Activated naive CD4-positive, alpha-beta T cell treated with anti-CD3 and anti-CD28 coated beads, Interleukin-2, amount 10 ng/mL, durations not matched to agents 7 days and 5 days (primary cell): Measurements from ENCODE around the gene QRICH1.
"Not testable (repeated sequence)": the region's sequence is repeated elsewhere in the genome, so short reads cannot be mapped to it uniquely, and the experiment has no call there.

Source experiments
- CTCF ChIA-PET: fragments of 350-600 bp; sonication (Branson Sonifier 250); formaldehyde crosslinking; loops from one replicate; lab custom pipeline; 2021; ENCODE audit warnings: antibody characterized with exemption; lab: Charles Lee
- DNase-seq: peaks from one replicate; pipeline ENCODE4 v3.0.0-alpha.2; 2020
- H3K27ac Mint-ChIP-seq: one replicate; pipeline ENCODE4 v1.8.0; 2021; ENCODE audit warnings: mild to moderate bottlenecking, moderate library complexity, mixed read lengths
- H3K27me3 Mint-ChIP-seq: one replicate; pipeline ENCODE4 v1.8.0; 2021; ENCODE audit warnings: mild to moderate bottlenecking, mixed read lengths
- H3K36me3 Mint-ChIP-seq: one replicate; pipeline ENCODE4 v1.8.0; 2021; ENCODE audit warnings: mixed read lengths
- H3K4me1 Mint-ChIP-seq: one replicate; pipeline ENCODE4 v1.8.0; 2021; ENCODE audit warnings: mixed read lengths
- H3K4me3 Mint-ChIP-seq: one replicate; pipeline ENCODE4 v1.8.0; 2021; ENCODE audit warnings: mild to moderate bottlenecking, moderate library complexity, mixed read lengths
- H3K9me3 Mint-ChIP-seq: one replicate; pipeline ENCODE4 v1.8.0; 2021; ENCODE audit warnings: mixed read lengths

The QRICH1 gene

GRCh38 chr3:49013738-49014660 lies 79.9 kb downstream of the QRICH1 start:
- Mint-ChIP-seq H3K4me1 (peaks cover 30% of the 10 kb centered on the region), H3K27me3 (no peaks in the 10 kb centered on the region), H3K36me3 (peaks cover 27% of the 10 kb centered on the region), H3K9me3 (no peaks in the 10 kb centered on the region), H3K27ac (no peak overlapping the region), H3K4me3 (no peak overlapping the region)
- peak; percentile 70 for DNase-seq
- CTCF ChIA-PET, result interaction anchor here (0.6 to 9.0 kb wide), 6 partner anchors 7 to 26 kb away, joined by 3 to 62 read pairs (median 7); partner anchors contain the start of genes NDUFAF3, P4HTM and WDR6

- Mint-ChIP-seq H3K27me3 (no peaks in the 10 kb centered on the region), H3K4me3 (no peak overlapping the region), H3K27ac (no peak overlapping the region), H3K4me1 (peaks cover 33% of the 10 kb centered on the region), H3K9me3 (no peaks in the 10 kb centered on the region), H3K36me3 (peaks cover 33% of the 10 kb centered on the region)
- no peak for DNase-seq
- CTCF ChIA-PET, result interaction anchor here (0.6 to 5.0 kb wide), 7 partner anchors 8 to 970 kb away, joined by 3 to 41 read pairs (median 4); partner anchors contain the start of genes NDUFAF3 and P4HTM
Measured at GRCh38 chr3:49013113-49013737, 80.6 kb downstream of the QRICH1 start.

GRCh38 chr3:49012441-49013017 lies 81.3 kb downstream of the QRICH1 start:
- Mint-ChIP-seq H3K27me3 (no peaks in the 10 kb centered on the region), H3K36me3 (peaks cover 37% of the 10 kb centered on the region), H3K9me3 (no peaks in the 10 kb centered on the region), H3K4me1 (peaks cover 35% of the 10 kb centered on the region), H3K4me3 (no peak overlapping the region), H3K27ac (no peak overlapping the region)
- CTCF ChIA-PET, result interaction anchor here (0.6 to 5.0 kb wide), 6 partner anchors 9 to 969 kb away, joined by 3 to 41 read pairs (median 5); partner anchors contain the start of genes NDUFAF3 and P4HTM
- DNase-seq, result no peak

DNA sequence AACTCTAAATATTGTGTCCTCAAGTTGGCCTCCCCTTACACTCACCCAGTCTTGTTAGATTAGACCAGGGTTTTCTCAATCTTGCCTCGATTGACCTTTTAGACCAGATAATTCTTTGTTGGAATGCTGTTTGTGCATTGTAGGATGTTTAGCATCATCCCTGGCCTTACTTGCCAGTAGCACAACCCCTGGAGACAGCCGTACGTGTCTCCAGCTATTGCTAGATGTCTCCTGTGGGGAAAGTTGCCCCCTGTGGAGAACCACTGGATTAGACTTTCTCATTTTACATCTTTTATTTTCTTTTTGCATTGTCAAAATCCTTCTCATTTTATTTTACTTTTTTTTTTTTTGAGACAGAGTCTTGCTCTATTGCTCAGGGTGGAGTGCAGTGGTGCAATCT lies 84.5 kb downstream of the QRICH1 start:
- peaks cover 29% of the 10 kb centered on the region for H3K36me3 Mint-ChIP-seq
- H3K27me3 Mint-ChIP-seq, result no peaks in the 10 kb centered on the region
- H3K27ac Mint-ChIP-seq, result peak overlapping the region; percentile 7
- peaks cover 31% of the 10 kb centered on the region for H3K4me1 Mint-ChIP-seq
- DNase-seq, result no peak
- H3K9me3 Mint-ChIP-seq, result no peaks in the 10 kb centered on the region
- peak overlapping the region; percentile 6 for H3K4me3 Mint-ChIP-seq
- CTCF ChIA-PET, result interaction anchor here (1.2 to 5.2 kb wide), 3 partner anchors 9 to 84 kb away, joined by 3 to 62 read pairs (median 46); partner anchors contain the start of genes DALRD3, NDUFAF3 and P4HTM

DNA sequence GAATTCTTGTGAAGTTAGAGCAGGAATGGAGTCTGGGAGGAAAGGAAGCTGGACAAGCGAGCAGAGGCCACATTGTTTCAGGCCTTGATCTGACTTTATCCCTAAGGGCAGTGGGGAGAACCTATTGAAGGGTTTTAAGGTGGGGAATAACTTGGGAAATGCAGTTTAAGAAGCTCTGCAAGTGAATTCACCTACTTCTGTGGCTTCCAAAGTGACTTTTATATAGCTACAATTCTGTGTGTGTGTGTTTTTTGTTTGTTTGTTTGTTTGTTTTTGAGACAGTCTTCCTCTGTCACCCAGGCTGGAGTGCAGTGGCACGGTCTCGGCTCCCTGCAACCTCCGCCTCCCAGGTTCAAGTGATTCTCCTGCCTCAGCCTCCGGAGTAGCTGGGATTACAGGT lies 85.2 kb downstream of the QRICH1 start:
- H3K36me3 Mint-ChIP-seq, result peaks cover 29% of the 10 kb centered on the region
- not testable (repeated sequence) for DNase-seq, H3K27me3 Mint-ChIP-seq, H3K9me3 Mint-ChIP-seq
- peaks cover 27% of the 10 kb centered on the region for H3K4me1 Mint-ChIP-seq
- H3K27ac Mint-ChIP-seq, result peak overlapping the region; percentile 99
- CTCF ChIA-PET, result interaction anchor here (1.0 to 5.2 kb wide), 5 partner anchors 10 to 85 kb away, joined by 3 to 62 read pairs (median 11); partner anchors contain the start of genes DALRD3, IMPDH2, NDUFAF3 and P4HTM
- H3K4me3 Mint-ChIP-seq, result peak overlapping the region; percentile 98

GRCh38 chr3:49007771-49008528 lies 85.9 kb downstream of the QRICH1 start:
- no peaks in the 10 kb centered on the region for H3K27me3 Mint-ChIP-seq
- H3K27ac Mint-ChIP-seq, result peak overlapping the region; percentile 99
- no peaks in the 10 kb centered on the region for H3K9me3 Mint-ChIP-seq
- peak; percentile 92 for DNase-seq
- H3K4me3 Mint-ChIP-seq, result peak overlapping the region; percentile 98
- H3K36me3 Mint-ChIP-seq, result peaks cover 29% of the 10 kb centered on the region
- peaks cover 30% of the 10 kb centered on the region for H3K4me1 Mint-ChIP-seq
- CTCF ChIA-PET, result interaction anchor here (0.6 to 5.2 kb wide), 9 partner anchors 11 to 89 kb away, joined by 3 to 62 read pairs (median 4); partner anchors contain the start of genes DALRD3, IMPDH2, NDUFAF3 and P4HTM

DNA sequence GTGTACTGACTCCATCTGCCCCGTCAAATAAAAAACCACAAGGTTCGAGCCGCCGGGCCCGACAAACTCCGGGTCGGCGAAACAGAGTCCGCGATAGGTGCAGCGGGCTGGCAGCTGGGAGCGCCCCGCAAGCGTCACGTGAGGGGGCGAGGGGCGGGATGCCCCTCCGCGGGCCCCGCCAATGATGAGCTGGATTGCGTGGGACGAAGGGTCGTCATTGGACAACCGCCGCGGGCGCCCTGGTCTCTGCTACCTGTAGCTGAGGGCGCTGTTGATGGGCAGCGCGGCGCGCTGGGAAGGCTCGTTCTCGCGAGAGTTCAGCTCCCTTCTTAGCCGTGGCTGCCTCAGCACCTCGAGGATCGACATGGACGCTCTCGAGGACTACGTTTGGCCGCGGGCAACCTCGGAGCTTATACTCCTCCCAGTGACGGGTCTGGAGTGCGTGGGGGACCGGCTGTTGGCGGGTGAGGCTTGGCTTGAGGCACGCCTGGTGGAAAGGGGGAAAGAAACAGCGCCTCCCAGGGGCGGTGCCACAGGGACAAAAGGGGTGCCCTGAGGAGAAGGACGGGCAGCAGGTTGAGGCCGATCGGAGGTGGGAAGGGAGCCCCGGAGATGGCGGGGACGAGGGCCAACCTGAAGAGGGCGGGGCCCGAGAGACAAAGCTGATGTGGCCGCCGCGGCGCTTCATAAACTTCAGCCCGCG lies 86.7 kb downstream of the QRICH1 start, which contains the start of gene WDR6:
TSS of gene WDR6 (plus strand) at position 324 of the 703 bp plus-strand sequence. CDS start at position 365, 41 bp downstream.
- CTCF ChIA-PET, result interaction anchor here (0.6 to 5.2 kb wide), 9 partner anchors 11 to 261 kb away, joined by 3 to 62 read pairs (median 4); partner anchors contain the start of genes DALRD3, NDUFAF3 and P4HTM
- Mint-ChIP-seq H3K9me3 (no peaks in the 10 kb centered on the region), H3K27me3 (no peaks in the 10 kb centered on the region), H3K4me1 (peaks cover 38% of the 10 kb centered on the region), H3K36me3 (peaks cover 31% of the 10 kb centered on the region), H3K4me3 (peak within 1 kb of the TSS; percentile 98), H3K27ac (peak within 1 kb of the TSS; percentile 99)
- DNase-seq, result peak; percentile 99

- H3K27me3 Mint-ChIP-seq, result no peaks in the 10 kb centered on the region
- H3K27ac Mint-ChIP-seq, result peak overlapping the region; percentile 99
- CTCF ChIA-PET, result interaction anchor here (0.6 to 5.2 kb wide), 10 partner anchors 10 to 260 kb away, joined by 3 to 62 read pairs (median 4); partner anchors contain the start of genes DALRD3, KLHDC8B, NDUFAF3 and P4HTM
- H3K4me1 Mint-ChIP-seq, result peaks cover 40% of the 10 kb centered on the region
- H3K36me3 Mint-ChIP-seq, result peaks cover 27% of the 10 kb centered on the region
- H3K4me3 Mint-ChIP-seq, result peak overlapping the region; percentile 98
- no peaks in the 10 kb centered on the region for H3K9me3 Mint-ChIP-seq
- peak; percentile 41 for DNase-seq
Measured at GRCh38 chr3:49006408-49007067, 87.3 kb downstream of the QRICH1 start.

GRCh38 chr3:49005998-49006397 lies 87.9 kb downstream of the QRICH1 start:
- H3K4me3 Mint-ChIP-seq, result peak overlapping the region; percentile 98
- DNase-seq, result no peak
- CTCF ChIA-PET, result interaction anchor here (1.1 to 5.2 kb wide), 4 partner anchors 11 to 165 kb away, joined by 4 to 62 read pairs (median 25); partner anchors contain the start of genes DALRD3, KLHDC8B, NDUFAF3 and P4HTM
- peaks cover 40% of the 10 kb centered on the region for H3K4me1 Mint-ChIP-seq
- no peaks in the 10 kb centered on the region for H3K9me3 Mint-ChIP-seq
- H3K27me3 Mint-ChIP-seq, result no peaks in the 10 kb centered on the region
- peak overlapping the region; percentile 99 for H3K27ac Mint-ChIP-seq
- H3K36me3 Mint-ChIP-seq, result peaks cover 25% of the 10 kb centered on the region

DNA sequence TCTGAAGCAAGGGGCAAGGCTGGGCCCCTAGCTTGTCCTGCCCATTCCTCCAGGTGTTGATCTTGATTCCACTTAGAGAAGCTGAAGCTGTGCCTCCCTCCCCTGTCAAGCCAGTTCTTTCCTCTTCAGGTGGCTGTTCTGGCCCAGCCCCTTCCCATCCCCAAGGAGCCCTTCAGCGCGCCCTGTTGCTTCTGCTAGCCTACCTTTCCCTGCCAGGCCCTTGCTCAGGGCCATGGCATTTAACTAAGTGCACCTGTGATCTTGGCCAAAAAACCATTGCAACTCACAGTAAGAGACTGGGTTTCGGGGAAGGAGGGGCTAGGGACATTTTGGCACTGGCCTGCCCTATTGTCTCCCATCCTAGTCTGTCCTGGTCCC lies 88.6 kb downstream of the QRICH1 start:
- CTCF ChIA-PET, result interaction anchor here (1.6 to 5.2 kb wide), 3 partner anchors 13 to 166 kb away, joined by 4 to 62 read pairs (median 46); partner anchors contain the start of genes DALRD3, KLHDC8B, NDUFAF3 and P4HTM

GRCh38 chr3:49004352-49005302 lies 89.2 kb downstream of the QRICH1 start:
- no peak overlapping the region for H3K27ac Mint-ChIP-seq
- H3K4me3 Mint-ChIP-seq, result no peak overlapping the region
- H3K4me1 Mint-ChIP-seq, result peaks cover 40% of the 10 kb centered on the region
- H3K27me3 Mint-ChIP-seq, result no peaks in the 10 kb centered on the region
- DNase-seq, result no peak
- H3K36me3 Mint-ChIP-seq, result peaks cover 25% of the 10 kb centered on the region
- CTCF ChIA-PET, result interaction anchor here (0.5 to 5.2 kb wide), 4 partner anchors 9 to 167 kb away, joined by 3 to 62 read pairs (median 25); partner anchors contain the start of genes DALRD3, KLHDC8B, NDUFAF3 and P4HTM
- H3K9me3 Mint-ChIP-seq, result no peaks in the 10 kb centered on the region

More for the DNA sequence above, 88.6 kb downstream of the QRICH1 start:
- Mint-ChIP-seq H3K9me3 (no peaks in the 10 kb centered on the region), H3K27me3 (no peaks in the 10 kb centered on the region), H3K4me1 (peaks cover 40% of the 10 kb centered on the region), H3K27ac (no peak overlapping the region), H3K36me3 (peaks cover 25% of the 10 kb centered on the region), H3K4me3 (no peak overlapping the region)
- no peak for DNase-seq
